HCT116 (cell line): Measurements from ENCODE around the gene BEND5. TPM values are rescaled to one million over a fixed set of nuclear protein-coding genes. Genes with fewer than 3 reads are reported as not detected.

Experiments used
- ATAC-seq: fragments of 200-7000 bp; cut with Tn5 transposase; 2 replicates; pipeline ENCODE4 v1.9.1; 2020; ENCODE audit warnings: mild to moderate bottlenecking, moderate library complexity
- BruUV-seq: library from RNA; stranded (reverse); fragments of 400-500 nt; replicated peaks from 2 replicates; lab custom pipeline; 2021; lab: Mats Ljungman, UMichigan
- CTCF ChIA-PET: fragments of 300-600 bp; sonication (Branson Sonifier 250); formaldehyde crosslinking; loops from one replicate; lab custom pipeline; 2021; ENCODE audit warnings: antibody characterized with exemption; lab: Charles Lee
- POLR2A ChIA-PET: fragments of 300-600, 350-600 bp; sonication (Branson Sonifier 250); formaldehyde crosslinking; loops from one replicate; lab custom pipeline; 2021; ENCODE audit warnings: antibody characterized with exemption; lab: Charles Lee
- RAD21 ChIA-PET, 2 experiments: fragments of 300-600 bp; sonication (Branson Sonifier 250); formaldehyde crosslinking; loops; one replicate each; lab custom pipeline; 2023; ENCODE audit warnings: low total read pairs in 2 of 2; ENCODE audit not compliant: uncharacterized antibody in 2 of 2, unreplicated experiment in 2 of 2, low non-redundant PET in 1 of 2; lab: Charles Lee
- DNase-seq: peaks from one replicate; pipeline ENCODE4 v3.0.0-alpha.2; 2010; ENCODE audit warnings: low read depth, low spot score
- H2AFZ ChIP-seq: fragments of 200-600 bp; shearing (Covaris generic), sonication (generic); 2 replicates; pipeline ENCODE4 v1.6.1; 2017; ENCODE audit warnings: low read depth, mixed run types, mixed read lengths, antibody characterized with exemption, low read length; ENCODE audit not compliant: poor library complexity, severe bottlenecking
- H3K27ac ChIP-seq: 2 replicates; pipeline ENCODE4 v1.5.1; 2012; ENCODE audit warnings: low read depth, low read length
- H3K27me3 ChIP-seq: fragments of 200-600 bp; sonication (generic); 2 replicates; pipeline ENCODE4 v1.6.1; 2016; ENCODE audit warnings: mixed run types, low read length, mixed read lengths; ENCODE audit not compliant: insufficient read depth
- H3K36me3 ChIP-seq, 2 experiments: fragments of 200-500 bp in 1 of 2; fragments of 200-600 bp in 1 of 2; sonication (Bioruptor generic) in 1 of 2; sonication (generic) in 1 of 2; 2 replicates each; pipeline versions ENCODE4 v1.5.1 to v1.6.1; 2014 to 2016; ENCODE audit warnings: low read length in 2 of 2, inconsistent platforms in 1 of 2, mixed read lengths in 1 of 2, mixed run types in 1 of 2; ENCODE audit not compliant: insufficient read depth in 2 of 2, control insufficient read depth in 1 of 2
- H3K4me1 ChIP-seq, 2 experiments: fragments of 200-600 bp in 1 of 2; sonication (generic) in 1 of 2; 2 replicates each; pipeline versions ENCODE4 v1.5.1 to v1.6.1; 2012 to 2017; ENCODE audit warnings: low read length in 2 of 2, inconsistent platforms in 1 of 2, mild to moderate bottlenecking in 1 of 2, mixed read lengths in 1 of 2, mixed run types in 1 of 2, moderate library complexity in 1 of 2; ENCODE audit not compliant: insufficient read depth in 2 of 2, control insufficient read depth in 1 of 2
- H3K4me2 ChIP-seq: fragments of 200-600 bp; sonication (generic); 2 replicates; pipeline ENCODE4 v1.6.1; 2017; ENCODE audit warnings: mixed run types, low read length, mixed read lengths
- H3K4me3 ChIP-seq, 2 experiments: fragments of 200-600 bp in 1 of 2; sonication (generic) in 1 of 2; replicated peaks in 1 of 2; 2 replicates each; pipeline ENCODE4 v1.5.1; 2011 to 2016; ENCODE audit warnings: low read length in 2 of 2, control low read depth in 1 of 2, low read depth in 1 of 2, mild to moderate bottlenecking in 1 of 2, mixed read lengths in 1 of 2, mixed run types in 1 of 2
- H3K79me2 ChIP-seq: fragments of 200-600 bp; sonication (generic); 2 replicates; pipeline ENCODE4 v1.6.1; 2017; ENCODE audit warnings: mild to moderate bottlenecking, mixed run types, low read length, moderate library complexity, mixed read lengths; ENCODE audit not compliant: insufficient read depth
- H3K9ac ChIP-seq: fragments of 200-600 bp; sonication (generic); 2 replicates; pipeline ENCODE4 v1.6.1; 2016; ENCODE audit warnings: low read length, mixed read lengths
- H3K9me2 ChIP-seq: fragments of 200-600 bp; sonication (generic), shearing (Covaris generic); 2 replicates; pipeline ENCODE4 v1.6.1; 2017; ENCODE audit warnings: mixed run types, mild to moderate bottlenecking, moderate library complexity; ENCODE audit not compliant: insufficient read depth
- H3K9me3 ChIP-seq, 2 experiments: fragments of 200-500 bp in 1 of 2; fragments of 200-600 bp in 1 of 2; sonication (Bioruptor generic) in 1 of 2; sonication (generic) in 1 of 2; 2 replicates each; pipeline ENCODE4 v1.6.1; 2014 to 2017; ENCODE audit warnings: low read length in 2 of 2, mixed read lengths in 2 of 2, inconsistent platforms in 1 of 2, low read depth in 1 of 2, mild to moderate bottlenecking in 1 of 2, mixed run types in 1 of 2, moderate library complexity in 1 of 2; ENCODE audit not compliant: control insufficient read depth in 1 of 2, insufficient read depth in 1 of 2
- H4K20me1 ChIP-seq: fragments of 200-600 bp; sonication (generic), shearing (Covaris generic); 2 replicates; pipeline ENCODE4 v1.6.1; 2017; ENCODE audit warnings: mixed run types, mild to moderate bottlenecking, moderate library complexity; ENCODE audit not compliant: insufficient read depth
- CBX3 ChIP-seq: IDR thresholded peaks from 2 replicates; pipeline ENCODE4 v1.6.1; 2012; ENCODE audit warnings: low read depth
- ELF1 ChIP-seq: IDR thresholded peaks from 2 replicates; pipeline ENCODE4 v1.6.1; 2012; ENCODE audit warnings: low read depth, borderline replicate concordance
- EZH2 ChIP-seq: fragments of 200-600 bp; sonication (generic); IDR thresholded peaks from 2 replicates; pipeline ENCODE4 v1.6.1; 2017; ENCODE audit warnings: antibody characterized with exemption, mixed run types
- JUND ChIP-seq: IDR thresholded peaks from 2 replicates; pipeline ENCODE4 v1.6.1; 2012
- POLR2A ChIP-seq: IDR thresholded peaks from 2 replicates; pipeline ENCODE4 v1.7.0; 2011; ENCODE audit warnings: borderline replicate concordance; ENCODE audit not compliant: insufficient read depth, insufficient read length; ENCODE audit errors: extremely low read depth
- POLR2AphosphoS5 ChIP-seq: IDR thresholded peaks from 2 replicates; pipeline ENCODE4 v1.6.1; 2011; ENCODE audit warnings: mild to moderate bottlenecking, low read depth, low read length, moderate library complexity
- RAD21 ChIP-seq: IDR thresholded peaks from 2 replicates; pipeline ENCODE4 v1.6.1; 2012; ENCODE audit warnings: low read depth, mild to moderate bottlenecking
- SIN3A ChIP-seq: IDR thresholded peaks from 2 replicates; pipeline ENCODE4 v1.6.1; 2012; ENCODE audit warnings: low read depth
- TCF7L2 ChIP-seq: IDR thresholded peaks from 2 replicates; pipeline ENCODE4 v1.7.0; 2011; ENCODE audit warnings: borderline replicate concordance, inconsistent platforms; ENCODE audit not compliant: insufficient read depth, insufficient read length; ENCODE audit errors: extremely low read depth
- YY1 ChIP-seq: IDR thresholded peaks from 2 replicates; pipeline ENCODE4 v1.6.1; 2011; ENCODE audit warnings: low read length, low read depth, moderate library complexity, mild to moderate bottlenecking; ENCODE audit not compliant: insufficient replicate concordance; ENCODE audit errors: extremely low read depth
- ZFX ChIP-seq: fragments of 450-650 bp; IDR thresholded peaks from 2 replicates; pipeline ENCODE4 v1.6.1; 2017
- ZNF274 ChIP-seq: fragments of 200-500 bp; sonication (Bioruptor generic); IDR thresholded peaks from 2 replicates; pipeline ENCODE4 v1.6.1; 2014; ENCODE audit warnings: mild to moderate bottlenecking, low read depth, low read length, inconsistent platforms
- intact Hi-C: fragments of 100-400 bp; cut with micrococcal nuclease; formaldehyde crosslinking; loops from 2 replicates; pipeline ENCODE4 v1.10.0; 2022
- total RNA-seq: library from RNA; stranded (reverse); gene quantifications from one replicate; pipeline ENCODE4 v1.2.1, GENCODE V29; 2021; ENCODE audit not compliant: unreplicated experiment
- TF ChIP-seq, protein P1 (sequence below): IDR thresholded peaks from 2 replicates; pipeline ENCODE4 v1.6.1; 2011; ENCODE audit warnings: mild to moderate bottlenecking, low read length, moderate library complexity; ENCODE audit not compliant: insufficient replicate concordance; ENCODE audit errors: extremely low read depth
- TF ChIP-seq, protein P2 (sequence below): IDR thresholded peaks from 2 replicates; pipeline ENCODE4 v1.6.1; 2012
- TF ChIP-seq, protein P3 (sequence below), 3 experiments: fragments of 200-600 bp in 1 of 3; sonication (generic) in 1 of 3; IDR thresholded peaks in 2 of 3; conservative IDR thresholded peaks in 1 of 3; 2 replicates each; pipeline ENCODE4 v1.5.1; 2012 to 2017; ENCODE audit warnings: low read depth in 2 of 3, low read length in 2 of 3, antibody characterized with exemption in 1 of 3, borderline replicate concordance in 1 of 3, control low read depth in 1 of 3, mild to moderate bottlenecking in 1 of 3, mixed read lengths in 1 of 3, mixed run types in 1 of 3, moderate library complexity in 1 of 3; ENCODE audit not compliant: insufficient read depth in 1 of 3

The BEND5 gene
- total RNA-seq, 1 experiment from 2014 or later: not detected

DNA sequence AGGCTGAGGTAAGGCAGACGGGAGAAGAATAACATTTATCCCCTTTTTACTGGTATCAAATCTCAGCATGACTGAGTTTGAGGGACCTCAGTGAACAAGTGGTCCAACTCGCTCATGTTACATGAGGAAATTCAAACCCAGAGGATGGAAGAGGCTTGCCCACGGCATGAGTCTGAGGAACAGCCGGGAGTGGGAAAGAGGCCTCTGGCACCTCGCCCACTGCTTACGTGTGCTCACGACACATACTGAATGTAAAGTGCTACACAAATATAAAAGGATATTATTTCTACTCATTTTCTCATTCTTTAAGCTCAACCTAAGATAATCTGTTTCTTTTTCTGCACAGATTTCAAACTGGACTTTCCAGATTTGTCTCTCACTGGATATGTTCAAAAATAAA lies 14.7 kb downstream of the BEND5 start:
- intact Hi-C loops: no loop called here
- no peaks in the 10 kb centered on the region for H4K20me1 ChIP-seq
- no peak overlapping the region for H3K4me3 ChIP-seq
- TF ChIP-seq POLR2AphosphoS5 (no peak), ZNF274 (no peak), JUND (no peak), YY1 (no peak), TCF7L2 (no peak), ELF1 (no peak), POLR2A (no peak), SIN3A (no peak), EZH2 (no peak), RAD21 (no peak), ZFX (no peak), CBX3 (no peak)
- TF ChIP-seq, protein P1, sequence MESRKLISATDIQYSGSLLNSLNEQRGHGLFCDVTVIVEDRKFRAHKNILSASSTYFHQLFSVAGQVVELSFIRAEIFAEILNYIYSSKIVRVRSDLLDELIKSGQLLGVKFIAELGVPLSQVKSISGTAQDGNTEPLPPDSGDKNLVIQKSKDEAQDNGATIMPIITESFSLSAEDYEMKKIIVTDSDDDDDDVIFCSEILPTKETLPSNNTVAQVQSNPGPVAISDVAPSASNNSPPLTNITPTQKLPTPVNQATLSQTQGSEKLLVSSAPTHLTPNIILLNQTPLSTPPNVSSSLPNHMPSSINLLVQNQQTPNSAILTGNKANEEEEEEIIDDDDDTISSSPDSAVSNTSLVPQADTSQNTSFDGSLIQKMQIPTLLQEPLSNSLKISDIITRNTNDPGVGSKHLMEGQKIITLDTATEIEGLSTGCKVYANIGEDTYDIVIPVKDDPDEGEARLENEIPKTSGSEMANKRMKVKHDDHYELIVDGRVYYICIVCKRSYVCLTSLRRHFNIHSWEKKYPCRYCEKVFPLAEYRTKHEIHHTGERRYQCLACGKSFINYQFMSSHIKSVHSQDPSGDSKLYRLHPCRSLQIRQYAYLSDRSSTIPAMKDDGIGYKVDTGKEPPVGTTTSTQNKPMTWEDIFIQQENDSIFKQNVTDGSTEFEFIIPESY: no peak
- TF ChIP-seq, protein P2, sequence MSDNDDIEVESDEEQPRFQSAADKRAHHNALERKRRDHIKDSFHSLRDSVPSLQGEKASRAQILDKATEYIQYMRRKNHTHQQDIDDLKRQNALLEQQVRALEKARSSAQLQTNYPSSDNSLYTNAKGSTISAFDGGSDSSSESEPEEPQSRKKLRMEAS: no peak
- TF ChIP-seq, protein P3, sequence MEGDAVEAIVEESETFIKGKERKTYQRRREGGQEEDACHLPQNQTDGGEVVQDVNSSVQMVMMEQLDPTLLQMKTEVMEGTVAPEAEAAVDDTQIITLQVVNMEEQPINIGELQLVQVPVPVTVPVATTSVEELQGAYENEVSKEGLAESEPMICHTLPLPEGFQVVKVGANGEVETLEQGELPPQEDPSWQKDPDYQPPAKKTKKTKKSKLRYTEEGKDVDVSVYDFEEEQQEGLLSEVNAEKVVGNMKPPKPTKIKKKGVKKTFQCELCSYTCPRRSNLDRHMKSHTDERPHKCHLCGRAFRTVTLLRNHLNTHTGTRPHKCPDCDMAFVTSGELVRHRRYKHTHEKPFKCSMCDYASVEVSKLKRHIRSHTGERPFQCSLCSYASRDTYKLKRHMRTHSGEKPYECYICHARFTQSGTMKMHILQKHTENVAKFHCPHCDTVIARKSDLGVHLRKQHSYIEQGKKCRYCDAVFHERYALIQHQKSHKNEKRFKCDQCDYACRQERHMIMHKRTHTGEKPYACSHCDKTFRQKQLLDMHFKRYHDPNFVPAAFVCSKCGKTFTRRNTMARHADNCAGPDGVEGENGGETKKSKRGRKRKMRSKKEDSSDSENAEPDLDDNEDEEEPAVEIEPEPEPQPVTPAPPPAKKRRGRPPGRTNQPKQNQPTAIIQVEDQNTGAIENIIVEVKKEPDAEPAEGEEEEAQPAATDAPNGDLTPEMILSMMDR (IDR thresholded peaks at IDR 0.05 in 2 of 3, conservative IDR thresholded peaks at IDR 0.05 in 1 of 3; ENCODE audit: borderline replicate concordance in 1 of 3, insufficient read depth in 1 of 3, low read depth in 2 of 3, low read length in 2 of 3): no peak
- no peaks in the 10 kb centered on the region for H3K9me3 ChIP-seq
- no peak for DNase-seq
- no peaks in the 10 kb centered on the region for H3K9me2 ChIP-seq
- no peaks in the 10 kb centered on the region for H3K4me1 ChIP-seq
- ChIA-PET CTCF (no interaction called here), RAD21 (no interaction called here), POLR2A (no interaction called here)
- no TSS peak for BruUV-seq
- no peak for ATAC-seq
- H3K9ac ChIP-seq: no peak overlapping the region
- H3K79me2 ChIP-seq: no peaks in the 10 kb centered on the region
- H2AFZ ChIP-seq: no peak overlapping the region
- H3K36me3 ChIP-seq: no peaks in the 10 kb centered on the region
- H3K27me3 ChIP-seq: peaks cover 2% of the 10 kb centered on the region; the same call in 1 of the 2 replicates
- no peak overlapping the region for H3K27ac ChIP-seq
- no peak overlapping the region for H3K4me2 ChIP-seq
